GM21526 (cell line): ENCODE data around the gene PIGV.

Experiments used
- ATAC-seq: cut with Tn5 transposase; IDR thresholded peaks from one replicate; pipeline ENCODE4 v1.9.1; 2021; ENCODE audit warnings: moderate library complexity; ENCODE audit not compliant: unreplicated experiment, low FRiP score

PIGV gene

GRCh38 chr1:26787706-26788514 is at the start of gene PIGV:
Gene PIGV (plus strand): TSS chr1:26787950. CDS start chr1:26790816, 2,866 bp downstream.
- peak; percentile 64 for ATAC-seq

- no peak for ATAC-seq
These were observed 48.3 kb upstream of the PIGV start for GRCh38 chr1:26739329-26739914.

GRCh38 chr1:26740023-26740634 is 47.6 kb upstream of the PIGV start:
- ATAC-seq, result no peak

DNA sequence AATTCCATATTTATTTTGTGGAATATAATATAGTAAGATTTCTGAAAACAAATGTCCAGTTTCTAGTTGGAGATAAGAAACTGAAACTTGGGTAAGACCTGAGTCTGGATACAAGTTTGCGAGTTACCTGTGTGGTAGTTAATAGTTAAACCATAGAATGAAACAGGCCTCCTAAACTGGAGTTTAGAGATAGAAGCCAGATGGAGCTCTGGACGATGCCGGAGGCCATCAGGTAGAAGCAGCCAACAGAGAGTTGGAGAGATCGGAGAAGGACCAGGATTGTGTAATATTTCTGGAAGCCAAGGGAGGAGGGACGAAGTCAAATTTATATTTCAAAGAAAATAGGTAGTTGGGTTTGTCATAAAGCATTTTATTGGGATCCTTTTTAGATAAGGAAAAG is 46.8 kb upstream of the PIGV start:
- no peak for ATAC-seq

DNA sequence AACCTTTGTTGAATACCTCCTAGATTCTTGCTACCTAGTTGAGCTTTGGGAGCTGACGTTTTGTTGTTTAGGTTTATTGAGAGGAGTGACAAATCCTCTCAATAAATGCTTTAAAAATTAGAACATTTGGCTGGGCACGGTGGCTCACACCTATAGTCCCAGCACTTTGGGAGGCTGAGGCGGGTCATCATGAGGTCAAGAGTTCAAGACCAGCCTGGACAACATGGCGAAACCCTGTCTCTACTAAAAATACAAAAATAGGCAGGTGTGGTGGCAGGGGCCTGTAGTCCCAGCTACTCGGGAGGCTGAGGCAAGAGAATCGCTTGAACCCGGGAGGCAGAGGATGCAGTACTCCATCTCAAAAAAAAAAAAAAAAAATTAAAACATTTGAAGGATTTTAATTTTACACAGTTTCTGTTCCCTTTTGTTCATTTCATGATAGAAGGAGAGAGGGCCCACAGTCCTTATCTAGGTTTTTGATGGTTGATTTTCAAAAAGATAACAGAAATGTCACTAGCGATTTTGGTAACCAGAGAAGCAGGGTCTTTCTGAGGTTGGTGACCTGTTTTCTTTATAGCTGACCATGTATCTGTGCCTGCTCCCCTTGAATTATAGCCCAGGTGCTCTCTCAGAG is 44.2 kb upstream of the PIGV start:
- ATAC-seq, result no peak

- peak; percentile 92 for ATAC-seq
These were observed 43.4 kb upstream of the PIGV start for GRCh38 chr1:26744075-26744959.

GRCh38 chr1:26745191-26745590 is 42.6 kb upstream of the PIGV start:
- no peak for ATAC-seq

DNA sequence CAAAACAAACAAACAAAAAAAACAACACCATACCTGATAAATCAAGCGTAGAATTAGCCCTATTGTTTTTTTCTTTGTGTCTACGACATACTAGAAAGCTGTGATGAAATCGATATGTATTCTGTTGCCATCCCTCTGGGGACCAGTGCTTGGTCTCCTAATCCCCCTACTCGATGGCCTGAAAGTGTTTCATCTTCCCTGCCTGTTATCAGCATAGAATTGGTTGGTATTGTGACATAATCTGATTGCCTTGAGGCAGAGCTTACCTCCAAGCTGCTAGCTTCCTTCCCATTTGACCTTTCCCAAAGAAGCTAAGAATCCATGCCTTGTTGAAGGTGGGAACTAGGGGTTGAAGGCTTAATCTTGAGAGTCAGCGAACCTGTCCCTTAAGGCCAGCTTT is 40.7 kb upstream of the PIGV start:
- ATAC-seq, result no peak

GRCh38 chr1:26748351-26748750 is 39.4 kb upstream of the PIGV start:
- ATAC-seq, result no peak

GRCh38 chr1:26749458-26749857 is 38.3 kb upstream of the PIGV start:
- ATAC-seq, result no peak

- ATAC-seq, result no peak
These were observed 37.3 kb upstream of the PIGV start for GRCh38 chr1:26750428-26750827.

- ATAC-seq, result no peak
These were observed 35.2 kb upstream of the PIGV start for GRCh38 chr1:26752519-26752918.

- ATAC-seq, result no peak
These were observed 33.5 kb upstream of the PIGV start for GRCh38 chr1:26754086-26754874.

DNA sequence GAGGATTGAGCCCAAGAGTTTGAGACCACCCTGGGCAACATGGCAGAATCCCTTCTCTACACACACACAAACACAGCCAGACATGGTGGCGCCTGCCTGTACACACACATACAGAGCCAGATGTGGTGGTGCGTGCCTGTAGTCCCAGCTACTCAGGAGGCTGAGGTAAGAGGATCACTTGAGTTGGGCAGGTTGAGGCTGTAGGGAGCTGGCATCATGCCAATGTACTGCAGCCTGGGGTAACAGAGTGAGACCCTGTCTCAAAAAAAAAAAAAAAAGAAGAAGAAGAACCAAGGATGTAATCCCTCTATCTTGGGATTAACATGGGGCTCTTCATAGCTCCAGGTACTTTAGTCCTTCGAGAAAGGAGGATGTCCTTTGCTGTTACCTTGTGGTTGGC is 29.4 kb upstream of the PIGV start:
- no peak for ATAC-seq

DNA sequence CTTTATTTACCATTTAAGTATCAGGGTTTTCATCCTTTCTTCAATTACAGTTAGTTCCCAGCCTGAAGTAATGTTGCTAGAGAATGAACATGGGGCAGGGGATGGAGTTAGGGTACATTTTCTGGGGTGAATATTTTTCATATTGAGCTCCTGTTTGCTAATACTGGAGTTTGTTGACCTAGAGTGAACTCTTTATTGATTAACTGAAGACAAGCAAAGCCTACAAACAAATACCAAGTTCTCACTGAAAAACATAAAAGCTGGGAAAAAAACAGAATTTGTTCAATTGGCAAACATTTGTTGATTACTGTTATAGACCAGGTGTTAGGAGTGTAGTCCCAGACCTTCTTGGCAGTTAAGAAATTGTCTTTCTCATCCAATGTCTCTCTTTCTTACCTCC is 28.2 kb upstream of the PIGV start:
- ATAC-seq, result no peak

DNA sequence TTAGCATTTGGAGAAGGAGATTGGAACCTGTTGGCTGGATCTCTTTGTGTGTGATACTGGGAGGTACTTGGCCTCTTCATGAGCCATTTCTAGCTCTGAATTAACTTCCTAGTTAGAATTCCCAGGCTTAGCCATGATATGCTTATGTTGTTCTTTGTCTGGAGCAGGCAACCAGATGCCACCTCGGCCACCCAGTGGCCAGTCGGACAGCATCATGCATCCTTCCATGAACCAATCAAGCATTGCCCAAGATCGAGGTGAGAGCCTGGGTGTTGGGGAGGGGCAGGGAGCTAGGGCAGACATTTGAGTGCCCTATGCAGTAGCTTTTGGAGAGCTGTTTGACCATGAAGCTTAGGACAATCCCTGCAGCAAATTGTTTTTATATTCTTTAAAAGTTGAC is 26.5 kb upstream of the PIGV start:
- ATAC-seq, result no peak

DNA sequence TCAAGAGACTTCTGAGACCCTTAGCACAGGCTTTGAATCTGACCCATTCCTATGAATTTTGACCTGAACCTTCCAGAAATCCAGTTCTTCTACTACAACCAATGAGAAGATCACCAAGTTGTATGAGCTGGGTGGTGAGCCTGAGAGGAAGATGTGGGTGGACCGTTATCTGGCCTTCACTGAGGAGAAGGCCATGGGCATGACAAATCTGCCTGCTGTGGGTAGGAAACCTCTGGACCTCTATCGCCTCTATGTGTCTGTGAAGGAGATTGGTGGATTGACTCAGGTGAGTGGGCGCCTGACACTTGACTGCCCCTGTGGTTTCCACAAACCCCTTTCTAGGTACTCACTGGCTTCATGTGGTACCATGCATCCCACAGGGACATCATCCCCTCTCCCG is 20.0 kb upstream of the PIGV start:
- no peak for ATAC-seq

DNA sequence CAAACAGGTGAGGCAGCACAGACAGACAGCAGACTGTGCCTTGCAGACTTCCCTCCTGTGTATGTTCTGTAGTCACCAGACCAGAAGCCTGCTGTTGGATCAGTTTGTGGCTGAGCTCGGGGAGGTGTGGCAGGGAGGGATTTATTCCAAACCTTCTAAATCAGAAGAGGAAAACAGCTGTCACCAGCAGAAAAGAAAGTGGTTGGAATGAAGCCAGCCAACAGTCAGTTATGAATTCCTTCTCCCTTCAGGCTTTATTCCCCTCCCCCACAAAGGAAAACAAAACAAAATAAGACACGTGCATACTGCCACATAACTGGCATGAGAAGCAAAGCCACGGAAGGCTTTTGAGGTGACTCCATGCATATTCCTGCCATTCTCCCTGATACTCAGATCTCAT is 19.0 kb upstream of the PIGV start:
- no peak for ATAC-seq

DNA sequence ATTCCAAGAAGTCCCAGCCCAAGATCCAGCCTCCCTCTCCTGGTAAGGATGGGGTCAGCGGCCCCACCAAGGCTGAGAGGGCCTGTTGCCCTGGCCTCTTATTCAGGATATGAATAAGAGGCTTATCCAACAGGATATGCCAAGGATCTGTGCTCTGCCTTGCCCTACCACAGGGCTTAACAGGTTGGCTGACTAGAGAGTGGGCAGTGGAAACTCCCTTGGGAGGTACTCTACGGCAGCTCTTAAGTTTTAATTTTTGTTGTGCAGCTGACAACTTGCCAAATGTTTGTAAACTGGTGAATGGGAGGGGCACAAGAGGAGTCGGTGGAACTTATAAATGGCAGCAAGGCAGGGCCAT is 16.5 kb upstream of the PIGV start:
- ATAC-seq, result no peak
